PC-9 (cell line): ENCODE data around the gene SMCO1. TPM values are rescaled to one million over a fixed set of nuclear protein-coding genes. Genes with fewer than 3 reads are reported as not detected.

Source experiments
- Bru-seq: library from RNA; stranded (reverse); fragments of 400-500 nt; gene quantifications from one replicate; lab custom pipeline; 2021; lab: Mats Ljungman, UMichigan
- BruChase-seq, 2 experiments: library from RNA; stranded (reverse); fragments of 400-500 nt; gene quantifications; one replicate each; lab custom pipeline; 2021; lab: Mats Ljungman, UMichigan
- BruUV-seq: library from RNA; stranded (reverse); fragments of 400-500 nt; replicated peaks from 2 replicates; lab custom pipeline; 2021; lab: Mats Ljungman, UMichigan
- CTCF ChIA-PET: fragments of 300-600 bp; sonication (Branson Sonifier 250); formaldehyde crosslinking; loops from one replicate; lab custom pipeline; 2022; ENCODE audit warnings: antibody characterized with exemption; lab: Charles Lee
- POLR2A ChIA-PET: fragments of 300-600 bp; sonication (Branson Sonifier 250); formaldehyde crosslinking; loops from one replicate; lab custom pipeline; 2022; ENCODE audit warnings: antibody characterized with exemption; ENCODE audit not compliant: unreplicated experiment; lab: Charles Lee
- DNase-seq, 2 experiments: peaks; one replicate each; pipeline versions ENCODE4 v3.0.0 to v3.0.0-alpha.2; 2015 to 2022; ENCODE audit warnings: mixed read lengths in 1 of 2
- H2AFZ ChIP-seq: fragments of 200-600 bp; sonication (generic); 2 replicates; pipeline ENCODE4 v1.8.1; 2017; ENCODE audit warnings: antibody characterized with exemption
- H3F3A ChIP-seq: fragments of 200-600 bp; sonication (generic); 2 replicates; pipeline ENCODE4 v1.8.1; 2017; ENCODE audit warnings: antibody characterized with exemption, mild to moderate bottlenecking, low read depth; ENCODE audit not compliant: insufficient read depth
- H3K27ac ChIP-seq: fragments of 200-600 bp; sonication (generic); 2 replicates; pipeline ENCODE4 v1.6.1; 2016; ENCODE audit warnings: mixed run types
- H3K27me3 ChIP-seq: fragments of 200-600 bp; sonication (generic); 2 replicates; pipeline ENCODE4 v1.6.1; 2016; ENCODE audit warnings: low read depth, mixed run types; ENCODE audit not compliant: insufficient read depth
- H3K36me3 ChIP-seq: fragments of 200-600 bp; sonication (generic); 2 replicates; pipeline ENCODE4 v1.6.1; 2016; ENCODE audit warnings: low read depth, mixed run types
- H3K4me1 ChIP-seq: fragments of 200-600 bp; sonication (generic); replicated peaks from 2 replicates; pipeline ENCODE4 v1.6.1; 2016; ENCODE audit warnings: mixed run types; ENCODE audit not compliant: insufficient read depth
- H3K4me2 ChIP-seq: fragments of 200-600 bp; sonication (generic); 2 replicates; pipeline ENCODE4 v1.6.1; 2017; ENCODE audit warnings: mixed run types
- H3K4me3 ChIP-seq: fragments of 200-600 bp; sonication (generic); 2 replicates; pipeline ENCODE4 v1.6.1; 2016; ENCODE audit warnings: mixed run types
- H3K79me2 ChIP-seq: fragments of 200-600 bp; sonication (generic); 2 replicates; pipeline ENCODE4 v1.6.1; 2017; ENCODE audit warnings: low read depth, mixed run types
- H3K9me2 ChIP-seq: fragments of 200-600 bp; sonication (generic); 2 replicates; pipeline ENCODE4 v1.8.1; 2017; ENCODE audit warnings: mild to moderate bottlenecking; ENCODE audit not compliant: insufficient read depth
- H3K9me3 ChIP-seq: fragments of 200-600 bp; sonication (generic); 2 replicates; pipeline ENCODE4 v1.8.1; 2016; ENCODE audit warnings: low read depth; ENCODE audit not compliant: insufficient read depth
- H4K20me1 ChIP-seq: fragments of 200-600 bp; sonication (generic); 2 replicates; pipeline ENCODE4 v1.8.1; 2017; ENCODE audit not compliant: insufficient read depth
- EZH2 ChIP-seq: fragments of 200-600 bp; sonication (generic); IDR thresholded peaks from 2 replicates; pipeline ENCODE4 v1.8.0; 2017; ENCODE audit warnings: antibody characterized with exemption, low read depth
- intact Hi-C: fragments of 100-400 bp; cut with micrococcal nuclease; formaldehyde crosslinking; loops from one replicate; pipeline ENCODE4 v1.10.0; 2022; ENCODE audit not compliant: unreplicated experiment
- long read RNA-seq: library from polyadenylated mRNA; stranded (forward); transcript quantifications from one replicate; pipeline ENCODE4 v2.0.0, GENCODE V29; 2022
- total RNA-seq: library from RNA; stranded (reverse); gene quantifications from 2 replicates; pipeline ENCODE4 v1.2.3, GENCODE V29; 2021
- TF ChIP-seq, protein P1 (sequence below): fragments of 200-600 bp; sonication (generic); conservative IDR thresholded peaks from 2 replicates; pipeline ENCODE4 v1.6.1; 2017; ENCODE audit warnings: mixed run types, antibody characterized with exemption, mild to moderate bottlenecking, moderate library complexity

The SMCO1 gene, protein sequence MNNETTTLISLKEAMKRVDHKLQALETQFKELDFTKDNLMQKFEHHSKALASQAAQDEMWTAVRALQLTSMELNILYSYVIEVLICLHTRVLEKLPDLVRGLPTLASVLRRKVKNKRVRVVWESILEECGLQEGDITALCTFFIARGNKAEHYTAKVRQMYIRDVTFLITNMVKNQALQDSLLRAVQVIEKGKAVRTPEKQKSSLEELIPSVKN
- total RNA-seq = not detected in 2 replicates
- not detected for Bru-seq, nascent RNA
- not detected for BruChase-seq, experiment 1, labeled RNA remaining after a 2-hour chase
- percentile 8 among the genes with signal in this experiment for BruChase-seq, experiment 2, labeled RNA remaining after a 6-hour chase
- long read RNA-seq = 0 reads

DNA sequence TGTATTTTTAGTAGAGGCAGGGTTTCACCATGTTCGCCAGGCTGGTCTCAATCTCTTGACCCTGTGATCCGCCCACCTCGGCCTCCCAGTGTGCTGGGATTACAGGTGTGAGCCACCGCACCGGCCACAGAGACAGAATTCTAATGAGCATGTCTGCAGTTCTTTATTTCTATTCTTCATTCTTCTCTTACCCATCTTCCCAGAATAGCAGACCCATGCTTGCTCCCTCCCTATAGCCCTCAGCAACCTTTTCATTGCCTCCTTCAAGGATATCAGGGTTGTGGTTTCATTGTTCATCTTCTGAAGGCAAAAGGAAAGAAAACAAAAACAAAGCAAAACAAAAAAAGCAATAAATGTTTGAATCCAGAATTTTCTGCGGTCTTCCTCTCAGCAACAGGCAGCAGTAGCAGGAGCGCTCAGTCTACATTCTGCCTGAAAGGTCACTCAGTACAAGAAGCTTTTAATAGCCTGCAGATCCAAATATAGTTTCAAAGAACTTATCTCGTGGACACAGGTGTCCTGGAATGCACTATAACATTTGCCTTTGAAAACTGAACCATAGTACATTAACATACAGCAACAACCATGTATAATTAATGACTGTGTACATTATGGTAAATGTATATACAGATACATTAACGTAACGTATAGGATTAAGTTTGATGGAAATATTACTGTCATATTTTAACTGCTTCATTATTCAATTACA is at the start of gene SMCO1:
SMCO1 (minus strand) TSS at position 434 of the 709 bp plus-strand sequence; CDS start at position 297, 137 bp downstream.
- no peaks in the 10 kb centered on the region for H4K20me1 ChIP-seq
- intact Hi-C loops = no loop called here
- ChIA-PET CTCF (no interaction called here), POLR2A (no interaction called here)
- peaks cover 8% of the 10 kb centered on the region for H3K9me3 ChIP-seq
- H3K9me2 ChIP-seq = no peaks in the 10 kb centered on the region
- H3K36me3 ChIP-seq = no peaks in the 10 kb centered on the region
- H3K27ac ChIP-seq = no peak within 1 kb of the TSS
- no TSS peak for BruUV-seq
- no peaks in the 10 kb centered on the region for H3K79me2 ChIP-seq
- no peak within 1 kb of the TSS for H3K4me2 ChIP-seq
- peaks cover 8% of the 10 kb centered on the region for H3K4me1 ChIP-seq
- no peak within 1 kb of the TSS for H2AFZ ChIP-seq
- TF ChIP-seq, protein P1, sequence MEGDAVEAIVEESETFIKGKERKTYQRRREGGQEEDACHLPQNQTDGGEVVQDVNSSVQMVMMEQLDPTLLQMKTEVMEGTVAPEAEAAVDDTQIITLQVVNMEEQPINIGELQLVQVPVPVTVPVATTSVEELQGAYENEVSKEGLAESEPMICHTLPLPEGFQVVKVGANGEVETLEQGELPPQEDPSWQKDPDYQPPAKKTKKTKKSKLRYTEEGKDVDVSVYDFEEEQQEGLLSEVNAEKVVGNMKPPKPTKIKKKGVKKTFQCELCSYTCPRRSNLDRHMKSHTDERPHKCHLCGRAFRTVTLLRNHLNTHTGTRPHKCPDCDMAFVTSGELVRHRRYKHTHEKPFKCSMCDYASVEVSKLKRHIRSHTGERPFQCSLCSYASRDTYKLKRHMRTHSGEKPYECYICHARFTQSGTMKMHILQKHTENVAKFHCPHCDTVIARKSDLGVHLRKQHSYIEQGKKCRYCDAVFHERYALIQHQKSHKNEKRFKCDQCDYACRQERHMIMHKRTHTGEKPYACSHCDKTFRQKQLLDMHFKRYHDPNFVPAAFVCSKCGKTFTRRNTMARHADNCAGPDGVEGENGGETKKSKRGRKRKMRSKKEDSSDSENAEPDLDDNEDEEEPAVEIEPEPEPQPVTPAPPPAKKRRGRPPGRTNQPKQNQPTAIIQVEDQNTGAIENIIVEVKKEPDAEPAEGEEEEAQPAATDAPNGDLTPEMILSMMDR = no peak
- no peak for TF ChIP-seq EZH2
- H3F3A ChIP-seq = 0 out of 2 replicates have a peak, but pooled peaks cover 4% of the 10 kb centered on the region
- H3K27me3 ChIP-seq = no peaks in the 10 kb centered on the region
- no peak within 1 kb of the TSS for H3K4me3 ChIP-seq
- DNase-seq = no peak

DNA sequence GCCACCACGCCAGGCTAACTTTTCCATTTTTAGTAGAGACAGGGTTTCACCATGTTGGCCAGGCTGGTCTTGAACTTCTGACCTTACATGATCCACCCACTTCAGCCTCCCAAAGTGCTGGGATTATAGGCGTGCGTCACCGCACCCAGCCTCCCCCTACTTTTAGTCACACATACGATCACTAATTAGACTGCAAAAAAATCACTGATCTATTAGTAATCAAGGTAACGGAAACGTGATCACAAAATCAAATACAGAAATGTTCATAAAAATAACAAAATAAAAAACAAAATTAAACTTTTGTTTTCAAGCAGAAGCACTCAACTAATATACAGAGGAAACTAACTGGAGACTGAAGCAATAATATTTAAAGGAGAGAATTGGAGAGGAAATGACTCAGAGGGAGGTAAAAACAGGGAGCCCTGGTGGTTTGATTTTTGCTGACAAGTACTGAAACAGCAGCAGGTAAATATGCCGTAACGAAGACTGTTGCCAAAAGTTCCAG is 48.6 kb upstream of the SMCO1 start:
- intact Hi-C loops = loop anchor here (2.0 kb wide), 1 partner anchor 27 kb away; no protein-coding TSS in a partner anchor
- Histone ChIP-seq H4K20me1 (no peaks in the 10 kb centered on the region), H3K27ac (peak overlapping the region; percentile 71), H3K9me2 (no peaks in the 10 kb centered on the region), H3K4me3 (peak overlapping the region; percentile 11; the same call in 1 of the 2 replicates), H3K27me3 (no peaks in the 10 kb centered on the region), H3K4me1 (peaks cover 43% of the 10 kb centered on the region), H3K4me2 (peak overlapping the region; percentile 42), H3K79me2 (peaks cover 37% of the 10 kb centered on the region), H3K36me3 (peaks cover 10% of the 10 kb centered on the region; the same call in 1 of the 2 replicates), H2AFZ (no peak overlapping the region; the same call in 1 of the 2 replicates), H3F3A (peaks cover 44% of the 10 kb centered on the region), H3K9me3 (no peaks in the 10 kb centered on the region)
- ChIA-PET POLR2A (interaction anchor here (0.6 kb wide), 1 partner anchor 68 kb away, joined by 3 read pairs; no protein-coding TSS in a partner anchor), CTCF (interaction anchor here (0.6 to 1.2 kb wide), 3 partner anchors 18 to 544 kb away, joined by 3 to 9 read pairs (median 6); no protein-coding TSS in a partner anchor)
- BruUV-seq = no TSS peak
- DNase-seq = peak; percentile 31 to 76
- TF ChIP-seq, protein P1 = no peak
- TF ChIP-seq EZH2 = no peak

DNA sequence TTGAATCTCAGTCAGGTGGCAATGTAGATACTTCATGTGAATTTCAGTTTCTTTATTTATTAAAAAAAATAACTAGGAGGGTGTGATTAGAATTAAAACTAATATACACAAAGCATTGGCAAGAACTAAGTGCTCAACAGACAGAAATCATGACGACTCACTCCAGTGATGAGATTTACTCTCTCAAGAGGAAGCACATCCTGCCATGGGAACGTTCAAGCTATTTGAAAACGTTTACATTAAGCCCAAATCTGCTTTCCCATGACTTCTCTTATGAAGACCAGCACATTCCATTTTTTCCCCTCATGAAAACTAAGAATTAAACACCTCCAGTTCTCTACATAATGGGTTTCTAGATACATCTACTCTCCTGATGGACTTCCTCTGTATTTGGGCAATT is 44.7 kb upstream of the SMCO1 start:
- no TSS peak for BruUV-seq

More for the DNA sequence above, 44.7 kb upstream of the SMCO1 start:
- H3K9me3 ChIP-seq = no peaks in the 10 kb centered on the region
- peaks cover 12% of the 10 kb centered on the region; the same call in 1 of the 2 replicates for H3K79me2 ChIP-seq
- H4K20me1 ChIP-seq = no peaks in the 10 kb centered on the region
- no peaks in the 10 kb centered on the region for H3K9me2 ChIP-seq
- TF ChIP-seq, protein P1 = no peak
- no peak for TF ChIP-seq EZH2
- H3K4me2 ChIP-seq = no peak overlapping the region
- intact Hi-C loops = no loop called here
- no peak overlapping the region for H3K4me3 ChIP-seq
- H3K4me1 ChIP-seq = peaks cover 35% of the 10 kb centered on the region
- H3F3A ChIP-seq = peaks cover 41% of the 10 kb centered on the region
- H3K27me3 ChIP-seq = no peaks in the 10 kb centered on the region
- H2AFZ ChIP-seq = no peak overlapping the region
- peak overlapping the region; percentile 75; the same call in 1 of the 2 replicates for H3K27ac ChIP-seq
- H3K36me3 ChIP-seq = peaks cover 10% of the 10 kb centered on the region; the same call in 1 of the 2 replicates
- POLR2A ChIA-PET = interaction anchor here (0.6 to 0.8 kb wide), 2 partner anchors 167 to 350 kb away, joined by 4 read pairs; no protein-coding TSS in a partner anchor
- DNase-seq = no peak
- CTCF ChIA-PET = no interaction called here
